ENCODE results near the gene ZNF470.
A peak's percentile ranks its signal among the peaks of the same experiment; 100 is the strongest.

The ZNF470 gene

GRCh38 chr19:56608274-56608964 lies 41.2 kb downstream of the ZNF470 start:
- no peak for DNase-seq (ENCODE audit: low spot score)

- no peak for DNase-seq (ENCODE audit: low spot score)
Measured at GRCh38 chr19:56611288-56611687, 44.0 kb downstream of the ZNF470 start.

GRCh38 chr19:56612737-56613136 lies 45.5 kb downstream of the ZNF470 start:
- DNase-seq (ENCODE audit: low spot score), result no peak

- no peak for DNase-seq (ENCODE audit: low spot score)
Measured at GRCh38 chr19:56613639-56614038, 46.4 kb downstream of the ZNF470 start.

GRCh38 chr19:56617531-56617930 lies 50.3 kb downstream of the ZNF470 start:
- no peak for DNase-seq (ENCODE audit: low spot score)

- no peak for DNase-seq (ENCODE audit: low spot score)
Measured at GRCh38 chr19:56619121-56619520, 51.9 kb downstream of the ZNF470 start.

- DNase-seq (ENCODE audit: low spot score), result no peak
Measured at GRCh38 chr19:56622374-56622773, 55.1 kb downstream of the ZNF470 start.

GRCh38 chr19:56623006-56623405 lies 55.7 kb downstream of the ZNF470 start:
- DNase-seq (ENCODE audit: low spot score), result no peak

- no peak for DNase-seq (ENCODE audit: low spot score)
Measured at GRCh38 chr19:56625708-56626107, 58.4 kb downstream of the ZNF470 start.

- no peak for DNase-seq (ENCODE audit: low spot score)
Measured at GRCh38 chr19:56633021-56633420, 65.8 kb downstream of the ZNF470 start.

- peak; percentile 56 for DNase-seq (ENCODE audit: low spot score)
Measured at GRCh38 chr19:56637976-56638555, 70.8 kb downstream of the ZNF470 start.

All from kidney capillary endothelial cell (primary cell).